ENCODE results near the gene COLEC11. TPM values are rescaled to one million over a fixed set of nuclear protein-coding genes. Genes with fewer than 3 reads are reported as not detected.

Gene COLEC11
- polyA plus RNA-seq, 1 donor (not counting 4 experiments of a cell fraction or from before 2014, with no cell fraction given) = not detected

DNA sequence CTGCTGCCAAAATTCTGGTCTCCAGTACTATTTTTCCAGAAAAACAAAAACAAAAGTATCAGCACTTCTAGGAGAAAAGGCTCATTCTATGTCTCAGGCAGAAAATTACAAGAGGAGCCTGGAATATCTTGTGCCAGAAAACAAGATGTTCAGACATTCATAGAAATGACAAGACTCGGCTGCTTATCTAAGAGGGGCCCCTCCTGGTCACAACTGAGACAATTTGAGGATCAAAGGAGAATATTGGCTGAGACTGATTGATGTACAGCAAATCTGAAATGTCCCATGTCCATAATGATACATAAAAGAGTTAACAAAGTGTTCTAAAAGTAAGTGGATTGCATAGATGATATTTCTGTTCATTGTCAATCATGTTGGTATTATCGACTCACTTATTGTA, 22.3 kb upstream of the COLEC11 start:
- no peaks in the 10 kb centered on the region for H4K20me1 ChIP-seq (ENCODE audit: control insufficient read depth, extremely low read depth, insufficient read depth, low read length)
- no peak overlapping the region for H3K27ac ChIP-seq (ENCODE audit: control insufficient read depth, insufficient read depth, low read length)
- peaks cover 14% of the 10 kb centered on the region for H3K4me1 ChIP-seq (ENCODE audit: control insufficient read depth, extremely low read depth, insufficient read depth, low read length)
- no peak for TF ChIP-seq EZH2 (IDR thresholded peaks at IDR 0.05; ENCODE audit: low read length)
- TF ChIP-seq, protein P1, sequence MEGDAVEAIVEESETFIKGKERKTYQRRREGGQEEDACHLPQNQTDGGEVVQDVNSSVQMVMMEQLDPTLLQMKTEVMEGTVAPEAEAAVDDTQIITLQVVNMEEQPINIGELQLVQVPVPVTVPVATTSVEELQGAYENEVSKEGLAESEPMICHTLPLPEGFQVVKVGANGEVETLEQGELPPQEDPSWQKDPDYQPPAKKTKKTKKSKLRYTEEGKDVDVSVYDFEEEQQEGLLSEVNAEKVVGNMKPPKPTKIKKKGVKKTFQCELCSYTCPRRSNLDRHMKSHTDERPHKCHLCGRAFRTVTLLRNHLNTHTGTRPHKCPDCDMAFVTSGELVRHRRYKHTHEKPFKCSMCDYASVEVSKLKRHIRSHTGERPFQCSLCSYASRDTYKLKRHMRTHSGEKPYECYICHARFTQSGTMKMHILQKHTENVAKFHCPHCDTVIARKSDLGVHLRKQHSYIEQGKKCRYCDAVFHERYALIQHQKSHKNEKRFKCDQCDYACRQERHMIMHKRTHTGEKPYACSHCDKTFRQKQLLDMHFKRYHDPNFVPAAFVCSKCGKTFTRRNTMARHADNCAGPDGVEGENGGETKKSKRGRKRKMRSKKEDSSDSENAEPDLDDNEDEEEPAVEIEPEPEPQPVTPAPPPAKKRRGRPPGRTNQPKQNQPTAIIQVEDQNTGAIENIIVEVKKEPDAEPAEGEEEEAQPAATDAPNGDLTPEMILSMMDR (optimal IDR thresholded peaks at IDR 0.05 in 1 of 3, IDR thresholded peaks at IDR 0.05 in 1 of 3, conservative IDR thresholded peaks at IDR 0.05 in 1 of 3; ENCODE audit: extremely low read depth in 1 of 3, insufficient read depth in 2 of 3, low read length in 3 of 3) = no peak
- DNase-seq (ENCODE audit: low read depth, low spot score) (no peak), FAIRE-seq (no peak)
- H3K36me3 ChIP-seq (ENCODE audit: control insufficient read depth in 2 of 2, extremely low read depth in 1 of 2, insufficient read depth in 2 of 2, low read length in 2 of 2) = peaks cover 2 to 14% of the 10 kb centered on the region in 2 experiments
- no peak overlapping the region for H3K9ac ChIP-seq (ENCODE audit: control insufficient read depth, extremely low read depth, insufficient read depth, low read length)
- no peak overlapping the region for H3K4me3 ChIP-seq (ENCODE audit: control insufficient read depth in 2 of 3, extremely low read depth in 1 of 3, insufficient read depth in 2 of 3, low read depth in 1 of 3, low read length in 3 of 3)
- H3K9me3 ChIP-seq (ENCODE audit: control insufficient read depth, low read depth, low read length) = no peaks in the 10 kb centered on the region
- dilution Hi-C loops (cut with MboI; ENCODE audit: extremely low pct_ligation_motif_present, low sequenced_read_pairs) = no loop called here
- H3K27me3 ChIP-seq (ENCODE audit: control insufficient read depth, extremely low read depth, insufficient read depth, low read length) = no peaks in the 10 kb centered on the region
- H3K4me2 ChIP-seq (ENCODE audit: control insufficient read depth, extremely low read depth, insufficient read depth, low read depth, low read length) = no peak overlapping the region
- no peak overlapping the region for H2AFZ ChIP-seq (ENCODE audit: control insufficient read depth, low read length)
- no peaks in the 10 kb centered on the region for H3K9me1 ChIP-seq (ENCODE audit: control insufficient read depth, extremely low read depth, insufficient read depth, low read length)
- H3K79me2 ChIP-seq (ENCODE audit: control insufficient read depth, insufficient read depth, low read length) = peaks cover 24% of the 10 kb centered on the region

DNA sequence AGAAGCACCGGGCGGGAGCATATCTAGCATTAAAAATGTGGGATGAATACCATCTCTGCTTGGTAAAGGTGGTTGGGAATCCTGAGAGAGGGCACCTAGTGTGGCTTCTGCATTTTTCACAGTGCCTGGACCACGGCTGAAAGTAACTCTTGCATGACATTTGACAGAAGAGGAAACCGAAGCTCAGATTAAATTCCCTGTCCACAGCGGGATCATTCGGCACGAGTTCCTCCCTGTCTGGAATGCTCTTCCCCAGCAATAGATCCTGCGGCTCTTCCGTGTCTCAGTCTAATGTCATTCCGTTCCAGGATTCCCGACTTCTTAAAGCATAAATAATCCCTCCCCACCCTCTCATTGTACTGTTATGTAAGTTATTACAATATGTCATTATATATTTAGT, 20.8 kb upstream of the COLEC11 start:
- Histone ChIP-seq H3K4me2 (ENCODE audit: control insufficient read depth, extremely low read depth, insufficient read depth, low read depth, low read length) (no peak overlapping the region), H3K4me1 (ENCODE audit: control insufficient read depth, extremely low read depth, insufficient read depth, low read length) (peaks cover 29% of the 10 kb centered on the region), H3K9me3 (ENCODE audit: control insufficient read depth, low read depth, low read length) (no peaks in the 10 kb centered on the region), H3K9ac (ENCODE audit: control insufficient read depth, extremely low read depth, insufficient read depth, low read length) (no peak overlapping the region), H3K4me3 (ENCODE audit: control insufficient read depth in 2 of 3, extremely low read depth in 1 of 3, insufficient read depth in 2 of 3, low read depth in 1 of 3, low read length in 3 of 3) (no peak overlapping the region), H3K79me2 (ENCODE audit: control insufficient read depth, insufficient read depth, low read length) (peaks cover 39% of the 10 kb centered on the region), H2AFZ (ENCODE audit: control insufficient read depth, low read length) (no peak overlapping the region), H4K20me1 (ENCODE audit: control insufficient read depth, extremely low read depth, insufficient read depth, low read length) (peaks cover 8% of the 10 kb centered on the region), H3K36me3 (ENCODE audit: control insufficient read depth in 2 of 2, extremely low read depth in 1 of 2, insufficient read depth in 2 of 2, low read length in 2 of 2) (peaks cover 2 to 28% of the 10 kb centered on the region in 2 experiments), H3K27me3 (ENCODE audit: control insufficient read depth, extremely low read depth, insufficient read depth, low read length) (no peaks in the 10 kb centered on the region), H3K27ac (ENCODE audit: control insufficient read depth, insufficient read depth, low read length) (no peak overlapping the region), H3K9me1 (ENCODE audit: control insufficient read depth, extremely low read depth, insufficient read depth, low read length) (peaks cover 2% of the 10 kb centered on the region)
- TF ChIP-seq, protein P1 (optimal IDR thresholded peaks at IDR 0.05 in 1 of 3, IDR thresholded peaks at IDR 0.05 in 1 of 3, conservative IDR thresholded peaks at IDR 0.05 in 1 of 3; ENCODE audit: extremely low read depth in 1 of 3, insufficient read depth in 2 of 3, low read length in 3 of 3) = no peak
- no peak for TF ChIP-seq EZH2 (IDR thresholded peaks at IDR 0.05; ENCODE audit: low read length)
- dilution Hi-C loops (cut with MboI; ENCODE audit: extremely low pct_ligation_motif_present, low sequenced_read_pairs) = no loop called here
- DNase-seq (ENCODE audit: low read depth, low spot score) (no peak), FAIRE-seq (no peak)

All from keratinocyte (primary cell).